ENCODE data around the gene UTP14C. TPM values are rescaled to one million over a fixed set of nuclear protein-coding genes. Genes with fewer than 3 reads are reported as not detected.

The UTP14C gene, protein sequence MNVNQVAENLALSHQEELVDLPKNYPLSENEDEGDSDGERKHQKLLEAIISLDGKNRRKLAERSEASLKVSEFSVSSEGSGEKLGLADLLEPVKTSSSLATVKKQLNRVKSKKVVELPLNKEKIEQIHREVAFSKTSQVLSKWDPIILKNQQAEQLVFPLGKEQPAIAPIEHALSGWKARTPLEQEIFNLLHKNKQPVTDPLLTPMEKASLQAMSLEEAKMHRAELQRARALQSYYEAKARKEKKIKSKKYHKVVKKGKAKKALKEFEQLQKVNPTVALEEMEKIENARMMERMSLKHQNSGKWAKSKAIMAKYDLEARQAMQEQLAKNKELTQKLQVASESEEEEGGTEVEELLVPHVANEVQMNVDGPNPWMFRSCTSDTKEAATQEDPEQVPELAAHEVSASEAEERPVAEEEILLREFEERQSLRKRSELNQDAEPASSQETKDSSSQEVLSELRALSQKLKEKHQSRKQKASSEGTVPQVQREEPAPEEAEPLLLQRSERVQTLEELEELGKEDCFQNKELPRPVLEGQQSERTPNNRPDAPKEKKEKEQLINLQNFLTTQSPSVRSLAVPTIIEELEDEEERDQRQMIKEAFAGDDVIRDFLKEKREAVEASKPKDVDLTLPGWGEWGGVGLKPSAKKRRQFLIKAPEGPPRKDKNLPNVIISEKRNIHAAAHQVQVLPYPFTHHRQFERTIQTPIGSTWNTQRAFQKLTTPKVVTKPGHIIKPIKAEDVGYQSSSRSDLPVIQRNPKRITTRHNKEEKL
- total RNA-seq: 8.2 and 10.2 TPM in 2 replicates

DNA sequence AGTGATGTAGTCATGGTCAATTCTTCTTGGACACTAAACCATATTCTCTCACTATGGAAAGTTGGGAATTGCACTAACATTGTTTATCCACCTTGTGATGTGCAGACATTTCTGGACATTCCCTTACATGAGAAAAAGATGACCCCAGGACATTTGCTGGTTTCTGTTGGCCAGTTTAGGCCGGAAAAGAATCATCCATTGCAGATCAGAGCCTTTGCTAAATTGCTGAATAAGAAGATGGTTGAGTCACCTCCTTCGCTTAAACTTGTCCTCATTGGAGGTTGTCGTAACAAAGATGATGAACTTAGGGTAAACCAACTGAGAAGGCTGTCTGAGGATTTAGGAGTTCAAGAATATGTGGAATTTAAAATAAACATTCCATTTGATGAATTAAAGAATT lies at the start of gene UTP14C:
TSS of gene UTP14C (plus strand) at position 211 of the 400 bp plus-strand sequence. CDS start 4,114 bp downstream, outside the sequence.

DNA sequence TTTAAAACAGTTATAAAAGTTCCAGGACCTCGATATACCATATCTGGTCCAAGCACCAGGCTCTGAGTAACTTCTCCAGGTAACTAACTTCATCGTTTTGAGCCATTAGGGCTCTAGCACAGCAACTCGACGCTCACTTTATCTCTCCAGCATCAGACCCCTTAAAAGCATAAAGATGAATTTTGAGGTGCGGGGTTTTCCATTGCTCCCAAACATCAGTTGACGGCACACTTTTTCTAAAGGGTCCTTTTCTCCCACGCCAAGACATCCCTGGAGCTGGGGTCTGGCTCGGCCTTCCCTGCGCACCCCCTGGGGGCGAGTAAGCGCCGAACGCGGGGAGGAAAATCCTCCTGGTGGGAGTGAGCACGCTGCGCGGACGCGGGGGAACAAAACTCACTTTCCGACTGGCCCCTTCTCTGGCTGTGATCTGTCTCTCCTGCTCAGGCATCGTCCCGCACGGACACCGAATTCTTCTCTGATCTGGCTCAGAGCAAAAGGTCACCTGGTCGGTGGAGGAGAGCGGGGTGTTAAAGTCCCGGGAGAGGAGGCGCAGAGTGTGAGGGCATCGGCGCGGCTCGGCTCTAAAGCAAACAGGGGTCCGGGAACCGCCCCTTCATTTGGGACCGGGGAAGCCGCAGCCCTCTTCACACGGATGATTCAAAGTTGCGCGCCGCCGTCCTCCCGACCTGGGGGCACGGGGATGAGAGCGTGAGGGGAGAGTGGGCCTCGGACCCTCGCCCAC lies 13.4 kb upstream of the UTP14C start, which contains the start of gene ATP7B:
TSS of gene ATP7B (minus strand) at position 561 of the 742 bp plus-strand sequence. CDS start at position 448, 113 bp downstream.

DNA sequence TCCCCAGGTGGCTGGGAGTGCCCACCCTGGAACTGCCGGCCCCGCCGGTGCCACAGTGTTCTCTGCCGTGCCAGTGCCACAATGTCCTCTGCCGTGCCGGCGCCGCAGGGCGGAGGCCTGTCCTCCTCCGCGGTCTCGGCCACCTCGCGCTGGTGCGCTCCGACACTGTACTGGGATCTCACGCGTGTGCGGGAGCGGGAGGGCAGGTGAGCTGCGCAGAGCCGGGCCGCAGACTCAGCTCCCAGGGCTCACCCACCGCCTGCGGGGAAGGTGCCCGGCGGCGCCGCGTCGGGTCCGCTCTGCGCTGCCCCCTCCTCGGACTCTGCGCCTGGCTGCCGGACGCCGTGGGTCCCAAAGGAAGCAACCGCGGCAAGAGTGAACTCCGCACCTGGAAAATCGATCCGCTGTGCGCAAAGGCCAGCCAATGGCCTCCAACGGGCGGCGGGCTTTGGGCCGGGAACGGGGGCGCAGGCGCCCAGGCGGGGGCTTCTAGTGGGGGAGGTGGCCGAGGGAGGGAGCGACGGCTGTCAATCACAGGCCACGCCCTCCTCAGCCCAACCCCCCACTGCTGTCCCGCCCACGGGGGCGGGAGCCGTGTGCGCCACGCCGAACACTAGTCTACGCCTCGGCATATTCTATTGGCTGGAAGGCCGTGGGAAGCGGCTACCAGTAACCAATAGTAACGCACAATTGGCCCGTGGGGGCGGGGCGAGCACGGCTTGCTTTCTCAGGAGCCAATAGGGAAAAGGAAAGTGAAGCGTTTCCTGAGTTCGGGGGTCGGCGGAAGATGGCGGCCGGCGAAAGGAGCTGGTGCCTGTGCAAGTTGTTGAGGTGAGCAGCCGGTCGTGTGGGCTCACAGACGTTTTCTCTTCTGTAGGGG lies 12.6 kb upstream of the UTP14C start, which contains the start of gene ALG11:
TSS of gene ALG11 (plus strand) at position 767 of the 880 bp plus-strand sequence. CDS start at position 788, 21 bp downstream.

Other genes with a start within 250 kb of the UTP14C start
- 2.7 and 6.0 TPM in 2 replicates for gene DHRS12, start 220.5 kb upstream of the UTP14C start, total RNA-seq
- not detected in 2 replicates for gene TMEM272, start 179.5 kb upstream of the UTP14C start, total RNA-seq
- not detected in 2 replicates for gene CCDC70, start 162.7 kb upstream of the UTP14C start, total RNA-seq
- gene ATP7B, start 13.2 kb upstream of the UTP14C start, total RNA-seq: 0.79 and 1.5 TPM in 2 replicates
- 13.4 and 15.8 TPM in 2 replicates for gene ALG11, start 12.3 kb upstream of the UTP14C start, total RNA-seq
- under 0.01 and 0.09 TPM in 2 replicates for gene NEK5, start 104.4 kb downstream of the UTP14C start, total RNA-seq
- gene NEK3, start 134.9 kb downstream of the UTP14C start, total RNA-seq: 9.0 and 9.3 TPM in 2 replicates

Data from bronchial smooth muscle cell (primary cell).